Measurements from ENCODE around the gene INIP. TPM values are rescaled to one million over a fixed set of nuclear protein-coding genes. Genes with fewer than 3 reads are reported as not detected.
"Not testable (repeated sequence)": the region's sequence is repeated elsewhere in the genome, so short reads cannot be mapped to it uniquely, and the experiment has no call there.

Gene INIP
- total RNA-seq, 1 donor = 15.6 TPM

DNA sequence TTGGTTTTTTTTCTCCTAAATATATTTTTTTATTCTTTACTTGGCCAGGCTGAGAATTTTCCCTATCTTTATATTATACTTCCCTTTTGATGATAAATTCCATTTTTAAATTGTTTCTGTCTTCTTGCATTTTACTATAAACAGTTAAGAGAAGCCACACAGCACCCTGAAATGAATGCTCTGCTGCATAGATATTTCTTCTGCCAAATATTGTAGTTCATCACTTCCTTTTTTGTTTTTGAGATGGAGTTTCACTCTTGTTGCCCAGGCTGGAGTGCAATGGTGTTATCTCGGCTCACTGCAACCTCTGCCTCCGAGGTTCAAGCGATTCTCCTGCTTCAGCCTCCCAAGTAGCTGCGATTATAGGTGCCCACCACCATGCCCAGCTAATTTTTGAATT lies 8.5 kb upstream of the INIP start:
- Histone ChIP-seq H3K9me3 (ENCODE audit: low read depth, low read length) (no peaks in the 10 kb centered on the region), H3K27ac (ENCODE audit: low read depth, low read length) (no peak overlapping the region), H3K27me3 (ENCODE audit: insufficient read depth, low read length) (no peaks in the 10 kb centered on the region), H3K4me3 (ENCODE audit: insufficient read depth, low read length) (no peak overlapping the region), H3K36me3 (ENCODE audit: insufficient read depth, low read length) (no peaks in the 10 kb centered on the region), H3K79me2 (ENCODE audit: insufficient read depth, low read length) (no peaks in the 10 kb centered on the region), H4K20me1 (ENCODE audit: insufficient read depth, low read length) (no peaks in the 10 kb centered on the region), H3K4me1 (ENCODE audit: insufficient read depth, low read length) (no peaks in the 10 kb centered on the region), H3K4me2 (ENCODE audit: insufficient read depth, low read length) (no peak overlapping the region), H2AFZ (ENCODE audit: low read length) (no peak overlapping the region)
- TF ChIP-seq, protein P1, sequence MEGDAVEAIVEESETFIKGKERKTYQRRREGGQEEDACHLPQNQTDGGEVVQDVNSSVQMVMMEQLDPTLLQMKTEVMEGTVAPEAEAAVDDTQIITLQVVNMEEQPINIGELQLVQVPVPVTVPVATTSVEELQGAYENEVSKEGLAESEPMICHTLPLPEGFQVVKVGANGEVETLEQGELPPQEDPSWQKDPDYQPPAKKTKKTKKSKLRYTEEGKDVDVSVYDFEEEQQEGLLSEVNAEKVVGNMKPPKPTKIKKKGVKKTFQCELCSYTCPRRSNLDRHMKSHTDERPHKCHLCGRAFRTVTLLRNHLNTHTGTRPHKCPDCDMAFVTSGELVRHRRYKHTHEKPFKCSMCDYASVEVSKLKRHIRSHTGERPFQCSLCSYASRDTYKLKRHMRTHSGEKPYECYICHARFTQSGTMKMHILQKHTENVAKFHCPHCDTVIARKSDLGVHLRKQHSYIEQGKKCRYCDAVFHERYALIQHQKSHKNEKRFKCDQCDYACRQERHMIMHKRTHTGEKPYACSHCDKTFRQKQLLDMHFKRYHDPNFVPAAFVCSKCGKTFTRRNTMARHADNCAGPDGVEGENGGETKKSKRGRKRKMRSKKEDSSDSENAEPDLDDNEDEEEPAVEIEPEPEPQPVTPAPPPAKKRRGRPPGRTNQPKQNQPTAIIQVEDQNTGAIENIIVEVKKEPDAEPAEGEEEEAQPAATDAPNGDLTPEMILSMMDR (IDR thresholded peaks at IDR 0.05; ENCODE audit: extremely low read depth, low read depth, low read length) = no peak
- DNase-seq (ENCODE audit: insufficient read length, low spot score, missing footprints) = no peak

DNA sequence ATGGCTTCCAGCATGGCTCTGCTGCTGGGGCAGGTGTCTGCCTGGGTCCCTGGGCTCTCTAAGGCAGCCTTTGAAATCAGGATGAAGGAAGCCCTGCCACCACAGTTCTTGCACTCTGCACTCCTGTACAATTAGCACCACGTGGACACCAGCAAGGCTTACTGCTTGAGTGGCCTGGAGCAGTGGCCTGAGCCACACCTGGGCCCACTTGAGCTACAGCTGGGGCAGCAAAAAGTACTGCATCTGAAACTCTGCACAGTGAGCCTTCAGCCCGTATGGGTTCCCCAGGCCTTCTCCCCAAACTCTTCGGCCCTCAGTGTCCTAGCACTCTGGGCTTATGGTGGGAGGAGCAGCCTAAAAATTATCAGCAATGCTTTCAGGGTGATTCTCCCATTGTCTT lies 8.0 kb upstream of the INIP start:
- TF ChIP-seq, protein P1 (IDR thresholded peaks at IDR 0.05; ENCODE audit: extremely low read depth, low read depth, low read length) = no peak
- Histone ChIP-seq H3K27me3 (ENCODE audit: insufficient read depth, low read length) (no peaks in the 10 kb centered on the region), H3K36me3 (ENCODE audit: insufficient read depth, low read length) (no peaks in the 10 kb centered on the region), H2AFZ (ENCODE audit: low read length) (no peak overlapping the region), H4K20me1 (ENCODE audit: insufficient read depth, low read length) (no peaks in the 10 kb centered on the region), H3K27ac (ENCODE audit: low read depth, low read length) (no peak overlapping the region), H3K9me3 (ENCODE audit: low read depth, low read length) (no peaks in the 10 kb centered on the region), H3K4me3 (ENCODE audit: insufficient read depth, low read length) (no peak overlapping the region), H3K79me2 (ENCODE audit: insufficient read depth, low read length) (no peaks in the 10 kb centered on the region), H3K4me2 (ENCODE audit: insufficient read depth, low read length) (no peak overlapping the region), H3K4me1 (ENCODE audit: insufficient read depth, low read length) (no peaks in the 10 kb centered on the region)
- DNase-seq (ENCODE audit: insufficient read length, low spot score, missing footprints) = no peak

DNA sequence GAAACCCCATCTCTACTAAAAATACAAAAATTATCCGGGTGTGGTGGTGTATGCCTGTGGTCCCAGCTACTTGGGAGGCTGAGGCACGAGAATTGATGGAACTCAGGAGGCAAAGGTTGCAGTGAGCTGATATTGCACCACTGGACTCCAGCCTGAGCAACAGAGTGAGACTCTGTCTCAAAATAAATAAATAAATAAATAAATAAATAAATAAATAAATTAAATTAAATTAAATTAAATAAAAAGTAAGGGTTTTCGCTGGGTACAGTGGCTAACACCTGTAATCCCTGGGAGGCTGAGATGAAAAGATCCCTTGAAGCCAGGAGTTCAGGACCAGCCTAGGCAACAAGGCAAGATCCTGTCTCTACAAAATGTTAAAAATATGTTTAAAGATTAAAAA lies 4.8 kb upstream of the INIP start:
- not testable (repeated sequence) for H3K9me3 ChIP-seq (ENCODE audit: low read depth, low read length); H3K27me3 ChIP-seq (ENCODE audit: insufficient read depth, low read length); H3K4me3 ChIP-seq (ENCODE audit: insufficient read depth, low read length); H4K20me1 ChIP-seq (ENCODE audit: insufficient read depth, low read length); H3K4me1 ChIP-seq (ENCODE audit: insufficient read depth, low read length); H3K36me3 ChIP-seq (ENCODE audit: insufficient read depth, low read length); H3K27ac ChIP-seq (ENCODE audit: low read depth, low read length); H2AFZ ChIP-seq (ENCODE audit: low read length); H3K4me2 ChIP-seq (ENCODE audit: insufficient read depth, low read length); DNase-seq (ENCODE audit: insufficient read length, low spot score, missing footprints); H3K79me2 ChIP-seq (ENCODE audit: insufficient read depth, low read length)

DNA sequence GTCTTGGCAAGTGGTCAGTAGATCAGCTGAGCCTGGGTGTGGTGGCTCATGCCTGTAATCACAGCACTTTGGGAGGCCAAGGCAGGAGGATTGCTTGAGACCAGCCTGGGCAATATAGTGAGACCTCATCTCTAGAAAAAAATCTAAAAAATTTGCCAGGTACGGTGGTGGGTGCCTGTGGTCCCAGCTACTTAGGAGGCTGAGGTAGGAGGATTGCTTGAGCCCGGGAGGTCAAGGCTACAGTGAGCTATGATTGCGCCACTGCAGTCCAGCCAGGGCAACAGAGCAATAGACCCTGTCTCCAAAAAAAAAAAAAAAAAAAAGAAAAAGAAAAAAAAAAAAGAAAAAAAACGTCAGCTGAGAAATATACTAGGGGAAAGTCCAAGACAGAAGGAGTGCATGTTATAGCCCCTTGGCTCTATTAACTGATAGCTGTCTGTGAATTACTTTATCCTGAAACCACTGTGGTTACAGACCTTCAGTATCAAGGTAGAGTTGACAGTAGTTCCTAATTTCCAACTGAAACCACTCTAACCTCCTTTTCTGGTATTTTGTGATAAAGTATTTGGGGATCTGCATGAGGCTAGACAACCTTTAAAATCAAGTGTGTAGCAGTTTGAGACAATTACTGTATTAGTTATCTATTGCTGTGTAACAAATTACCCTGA lies 2.3 kb upstream of the INIP start:
- Histone ChIP-seq H3K36me3 (ENCODE audit: insufficient read depth, low read length) (no peaks in the 10 kb centered on the region), H3K4me3 (ENCODE audit: insufficient read depth, low read length) (no peak overlapping the region), H3K4me1 (ENCODE audit: insufficient read depth, low read length) (peaks cover 6% of the 10 kb centered on the region), H4K20me1 (ENCODE audit: insufficient read depth, low read length) (no peaks in the 10 kb centered on the region), H3K9me3 (ENCODE audit: low read depth, low read length) (no peaks in the 10 kb centered on the region), H3K4me2 (ENCODE audit: insufficient read depth, low read length) (no peak overlapping the region), H2AFZ (ENCODE audit: low read length) (no peak overlapping the region), H3K27ac (ENCODE audit: low read depth, low read length) (no peak overlapping the region), H3K79me2 (ENCODE audit: insufficient read depth, low read length) (peaks cover 20% of the 10 kb centered on the region), H3K27me3 (ENCODE audit: insufficient read depth, low read length) (no peaks in the 10 kb centered on the region)
- TF ChIP-seq, protein P1 (IDR thresholded peaks at IDR 0.05; ENCODE audit: extremely low read depth, low read depth, low read length) = no peak
- DNase-seq (ENCODE audit: insufficient read length, low spot score, missing footprints) = no peak
